Astrocyte (in vitro differentiated cells and primary cell): ENCODE data around the gene LOC128125822.

Experiments
- DNase-seq: peaks from one replicate; pipeline ENCODE4 v3.0.0-alpha.2; 2010; ENCODE audit warnings: low read depth
- FAIRE-seq: peaks from 2 replicates; lab custom pipeline; 2011; peaks lifted over from hg19 to GRCh38; lab: Jason Lieb, UNC
- H2AFZ ChIP-seq: 2 replicates; pipeline ENCODE4 v1.6.0; 2012; ENCODE audit warnings: low read depth, low read length, inconsistent platforms
- H3K27ac ChIP-seq: 2 replicates; pipeline ENCODE4 v1.5.1; 2011; ENCODE audit warnings: low read depth, low read length, inconsistent platforms
- H3K27me3 ChIP-seq: 2 replicates; pipeline ENCODE4 v1.6.0; 2011; ENCODE audit warnings: low read length, inconsistent platforms; ENCODE audit not compliant: insufficient read depth
- H3K36me3 ChIP-seq: 2 replicates; pipeline ENCODE4 v1.5.1; 2011; ENCODE audit warnings: low read length, inconsistent platforms; ENCODE audit not compliant: insufficient read depth
- H3K4me1 ChIP-seq: 2 replicates; pipeline ENCODE4 v1.5.1; 2011; ENCODE audit warnings: low read length, inconsistent platforms; ENCODE audit not compliant: insufficient read depth
- H3K4me2 ChIP-seq: 2 replicates; pipeline ENCODE4 v1.6.0; 2012; ENCODE audit warnings: low read length, inconsistent platforms
- H3K4me3 ChIP-seq: 2 replicates; pipeline ENCODE4 v1.5.1; 2011; ENCODE audit warnings: low read depth, mild to moderate bottlenecking, low read length, inconsistent platforms; ENCODE audit not compliant: insufficient read depth
- H3K79me2 ChIP-seq: 2 replicates; pipeline ENCODE4 v1.6.0; 2012; ENCODE audit warnings: mild to moderate bottlenecking, low read length, inconsistent platforms; ENCODE audit not compliant: insufficient read depth
- H3K9ac ChIP-seq: 2 replicates; pipeline ENCODE4 v1.6.0; 2012; ENCODE audit warnings: mild to moderate bottlenecking, low read length, inconsistent platforms
- H3K9me3 ChIP-seq: 2 replicates; pipeline ENCODE4 v1.5.1; 2012; ENCODE audit warnings: low read depth, mild to moderate bottlenecking, low read length, inconsistent platforms; ENCODE audit not compliant: insufficient read depth
- H4K20me1 ChIP-seq: 2 replicates; pipeline ENCODE4 v1.6.0; 2012; ENCODE audit warnings: low read length, inconsistent platforms; ENCODE audit not compliant: insufficient read depth
- H3K27ac Mint-ChIP-seq: one replicate; pipeline ENCODE4 v1.8.0; 2021; ENCODE audit warnings: mild to moderate bottlenecking, mixed read lengths; ENCODE audit not compliant: unreplicated experiment
- H3K27me3 Mint-ChIP-seq: one replicate; pipeline ENCODE4 v1.8.0; 2021; ENCODE audit warnings: low read depth, mixed read lengths; ENCODE audit not compliant: unreplicated experiment
- H3K36me3 Mint-ChIP-seq: one replicate; pipeline ENCODE4 v1.8.0; 2021; ENCODE audit warnings: low read depth, mixed read lengths; ENCODE audit not compliant: unreplicated experiment
- H3K4me1 Mint-ChIP-seq: one replicate; pipeline ENCODE4 v1.8.0; 2021; ENCODE audit warnings: low read depth, mixed read lengths; ENCODE audit not compliant: unreplicated experiment
- H3K4me3 Mint-ChIP-seq: one replicate; pipeline ENCODE4 v1.8.0; 2021; ENCODE audit warnings: mild to moderate bottlenecking, moderate library complexity, mixed read lengths; ENCODE audit not compliant: unreplicated experiment
- H3K9me3 Mint-ChIP-seq: one replicate; pipeline ENCODE4 v1.8.0; 2021; ENCODE audit warnings: mild to moderate bottlenecking, mixed read lengths; ENCODE audit not compliant: unreplicated experiment
- CTCF ChIP-seq: IDR thresholded peaks from 2 replicates; pipeline ENCODE4 v1.5.1; 2011; ENCODE audit warnings: low read depth, mild to moderate bottlenecking, inconsistent platforms, low read length, moderate library complexity; ENCODE audit not compliant: insufficient read depth
- EZH2 ChIP-seq: IDR thresholded peaks from 2 replicates; pipeline ENCODE4 v1.6.1; 2012; ENCODE audit warnings: mild to moderate bottlenecking, low read length, inconsistent platforms; ENCODE audit not compliant: insufficient read depth

LOC128125822 gene

GRCh38 chr6:63592886-63593285 is 20.6 kb downstream of the LOC128125822 start:
- no peak overlapping the region for H3K4me3 ChIP-seq
- H2AFZ ChIP-seq = no peak overlapping the region
- H3K4me3 Mint-ChIP-seq = no peak overlapping the region
- no peaks in the 10 kb centered on the region for H3K9me3 ChIP-seq
- H3K9me3 Mint-ChIP-seq = no peaks in the 10 kb centered on the region
- H3K27ac Mint-ChIP-seq = no peak overlapping the region
- H3K4me2 ChIP-seq = no peak overlapping the region
- peaks cover 1% of the 10 kb centered on the region for H3K4me1 Mint-ChIP-seq
- no peaks in the 10 kb centered on the region for H3K27me3 Mint-ChIP-seq
- H3K36me3 Mint-ChIP-seq = no peaks in the 10 kb centered on the region
- no peak for TF ChIP-seq EZH2
- no peak for TF ChIP-seq CTCF
- H3K36me3 ChIP-seq = no peaks in the 10 kb centered on the region
- H3K27ac ChIP-seq = no peak overlapping the region
- peaks cover 2% of the 10 kb centered on the region for H3K4me1 ChIP-seq
- no peak for FAIRE-seq
- H3K27me3 ChIP-seq = no peaks in the 10 kb centered on the region
- no peaks in the 10 kb centered on the region for H4K20me1 ChIP-seq
- no peak for DNase-seq
- H3K9ac ChIP-seq = no peak overlapping the region
- H3K79me2 ChIP-seq = no peaks in the 10 kb centered on the region

GRCh38 chr6:63597141-63598048 is 25.1 kb downstream of the LOC128125822 start:
- Mint-ChIP-seq H3K27me3 (no peaks in the 10 kb centered on the region), H3K36me3 (no peaks in the 10 kb centered on the region), H3K4me3 (peak overlapping the region; percentile 90), H3K9me3 (no peaks in the 10 kb centered on the region), H3K4me1 (peaks cover 1% of the 10 kb centered on the region), H3K27ac (no peak overlapping the region)
- peak overlapping the region; percentile 63 for H3K9ac ChIP-seq
- no peak for FAIRE-seq
- no peak overlapping the region for H3K27ac ChIP-seq
- H4K20me1 ChIP-seq = no peaks in the 10 kb centered on the region
- no peaks in the 10 kb centered on the region for H3K36me3 ChIP-seq
- peak; percentile 25 for DNase-seq
- peak overlapping the region; percentile 90 for H2AFZ ChIP-seq
- H3K4me3 ChIP-seq = peak overlapping the region; percentile 74
- TF ChIP-seq EZH2 (no peak), CTCF (no peak)
- no peaks in the 10 kb centered on the region for H3K79me2 ChIP-seq
- H3K4me1 ChIP-seq = peaks cover 4% of the 10 kb centered on the region
- H3K9me3 ChIP-seq = no peaks in the 10 kb centered on the region
- no peaks in the 10 kb centered on the region for H3K27me3 ChIP-seq
- peak overlapping the region; percentile 93 for H3K4me2 ChIP-seq
